DND-41 (cell line): ENCODE data around the gene PMEPA1.

Experiments
- ATAC-seq: fragments of 200-7000 bp; cut with Tn5 transposase; 3 replicates; pipeline ENCODE4 v1.9.1; 2021; ENCODE audit warnings: low read depth; ENCODE audit not compliant: insufficient read depth
- DNase-seq: peaks from one replicate; pipeline ENCODE4 v3.0.0-alpha.2; 2020
- H2AFZ ChIP-seq: 2 replicates; pipeline ENCODE4 v1.6.0; 2012; ENCODE audit warnings: low read depth, low read length
- H3K27ac ChIP-seq: 2 replicates; pipeline ENCODE4 v1.5.1; 2012; ENCODE audit warnings: low read length, inconsistent platforms
- H3K27me3 ChIP-seq: fragments of 200-600 bp; sonication (generic); 2 replicates; pipeline ENCODE4 v1.6.0; 2012; ENCODE audit warnings: low read length, mild to moderate bottlenecking, inconsistent platforms; ENCODE audit not compliant: insufficient read depth, poor library complexity
- H3K36me3 ChIP-seq: 2 replicates; pipeline ENCODE4 v1.5.1; 2012; ENCODE audit warnings: low read length, inconsistent platforms; ENCODE audit not compliant: insufficient read depth
- H3K4me1 ChIP-seq: 2 replicates; pipeline ENCODE4 v1.5.1; 2012; ENCODE audit warnings: mild to moderate bottlenecking, low read length; ENCODE audit not compliant: insufficient read depth
- H3K4me2 ChIP-seq: 2 replicates; pipeline ENCODE4 v1.6.0; 2012; ENCODE audit warnings: mild to moderate bottlenecking, moderate library complexity, low read length, inconsistent platforms; ENCODE audit not compliant: insufficient read depth
- H3K4me3 ChIP-seq, 2 experiments: fragments of 200-600 bp in 1 of 2; shearing (Covaris generic) in 1 of 2; 2 replicates each; pipeline ENCODE4 v1.5.1; 2012 to 2016; ENCODE audit warnings: inconsistent platforms in 2 of 2, low read length in 2 of 2, mild to moderate bottlenecking in 2 of 2, low read depth in 1 of 2, moderate library complexity in 1 of 2
- H3K79me2 ChIP-seq: 2 replicates; pipeline ENCODE4 v1.6.0; 2012; ENCODE audit warnings: low read length, inconsistent platforms; ENCODE audit not compliant: insufficient read depth
- H3K9ac ChIP-seq: 2 replicates; pipeline ENCODE4 v1.6.0; 2012; ENCODE audit warnings: low read depth, mild to moderate bottlenecking, inconsistent platforms, low read length, moderate library complexity
- H3K9me3 ChIP-seq: 2 replicates; pipeline ENCODE4 v1.5.1; 2012; ENCODE audit warnings: low read length, moderate library complexity, mild to moderate bottlenecking, inconsistent platforms; ENCODE audit not compliant: insufficient read depth, severe bottlenecking
- H4K20me1 ChIP-seq: 2 replicates; pipeline ENCODE4 v1.6.0; 2012; ENCODE audit warnings: low read length; ENCODE audit not compliant: insufficient read depth
- EZH2 ChIP-seq: IDR thresholded peaks from 3 replicates; pipeline ENCODE4 v1.6.1; 2012; ENCODE audit warnings: borderline replicate concordance, low read depth, mild to moderate bottlenecking, moderate library complexity, low read length, inconsistent platforms; ENCODE audit not compliant: severe bottlenecking
- TF ChIP-seq, protein P1 (sequence below): IDR thresholded peaks from 2 replicates; pipeline ENCODE4 v1.5.1; 2012; ENCODE audit warnings: borderline replicate concordance, low read length, moderate library complexity, mild to moderate bottlenecking; ENCODE audit not compliant: poor library complexity, severe bottlenecking; ENCODE audit errors: extremely low read depth

Gene PMEPA1

DNA sequence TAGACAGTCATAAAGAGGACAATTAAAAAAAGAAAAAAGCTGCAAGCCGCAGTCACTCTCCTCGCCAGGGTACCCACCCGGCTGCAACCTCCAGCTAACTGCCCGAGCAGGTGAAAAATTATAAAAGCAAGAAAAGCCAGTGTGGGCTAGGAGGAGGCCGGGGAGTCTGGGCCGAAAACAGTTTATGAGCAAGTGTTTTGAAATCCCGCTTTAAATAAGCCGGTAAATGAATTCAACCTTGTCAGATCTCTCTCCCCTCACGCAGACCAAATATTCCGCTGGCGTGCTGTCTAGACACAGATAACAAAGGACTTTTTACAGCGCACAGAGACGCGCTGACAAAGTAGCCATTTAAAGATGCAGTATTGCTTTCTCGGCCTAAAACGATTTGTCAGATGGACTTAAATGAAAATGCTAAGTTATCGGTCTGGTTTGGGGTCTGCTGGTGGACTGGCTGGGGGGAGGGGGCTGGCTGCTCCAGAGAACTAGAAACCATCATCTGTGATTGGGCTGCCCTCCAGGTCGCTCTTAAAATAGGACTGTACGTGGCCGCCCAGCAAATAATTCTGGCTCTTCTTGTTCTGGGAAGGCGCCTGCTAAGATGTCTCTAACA lies 24.6 kb downstream of the PMEPA1 start:
- Histone ChIP-seq H3K4me3 (no peak overlapping the region), H3K27me3 (peaks cover 23% of the 10 kb centered on the region), H3K4me2 (no peak overlapping the region), H3K79me2 (no peaks in the 10 kb centered on the region), H3K4me1 (no peaks in the 10 kb centered on the region), H2AFZ (no peak overlapping the region), H4K20me1 (peaks cover 23% of the 10 kb centered on the region), H3K36me3 (no peaks in the 10 kb centered on the region), H3K9me3 (no peaks in the 10 kb centered on the region), H3K9ac (no peak overlapping the region), H3K27ac (no peak overlapping the region)
- TF ChIP-seq EZH2 = no peak
- TF ChIP-seq, protein P1, sequence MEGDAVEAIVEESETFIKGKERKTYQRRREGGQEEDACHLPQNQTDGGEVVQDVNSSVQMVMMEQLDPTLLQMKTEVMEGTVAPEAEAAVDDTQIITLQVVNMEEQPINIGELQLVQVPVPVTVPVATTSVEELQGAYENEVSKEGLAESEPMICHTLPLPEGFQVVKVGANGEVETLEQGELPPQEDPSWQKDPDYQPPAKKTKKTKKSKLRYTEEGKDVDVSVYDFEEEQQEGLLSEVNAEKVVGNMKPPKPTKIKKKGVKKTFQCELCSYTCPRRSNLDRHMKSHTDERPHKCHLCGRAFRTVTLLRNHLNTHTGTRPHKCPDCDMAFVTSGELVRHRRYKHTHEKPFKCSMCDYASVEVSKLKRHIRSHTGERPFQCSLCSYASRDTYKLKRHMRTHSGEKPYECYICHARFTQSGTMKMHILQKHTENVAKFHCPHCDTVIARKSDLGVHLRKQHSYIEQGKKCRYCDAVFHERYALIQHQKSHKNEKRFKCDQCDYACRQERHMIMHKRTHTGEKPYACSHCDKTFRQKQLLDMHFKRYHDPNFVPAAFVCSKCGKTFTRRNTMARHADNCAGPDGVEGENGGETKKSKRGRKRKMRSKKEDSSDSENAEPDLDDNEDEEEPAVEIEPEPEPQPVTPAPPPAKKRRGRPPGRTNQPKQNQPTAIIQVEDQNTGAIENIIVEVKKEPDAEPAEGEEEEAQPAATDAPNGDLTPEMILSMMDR = no peak
- ATAC-seq (no peak), DNase-seq (no peak)

DNA sequence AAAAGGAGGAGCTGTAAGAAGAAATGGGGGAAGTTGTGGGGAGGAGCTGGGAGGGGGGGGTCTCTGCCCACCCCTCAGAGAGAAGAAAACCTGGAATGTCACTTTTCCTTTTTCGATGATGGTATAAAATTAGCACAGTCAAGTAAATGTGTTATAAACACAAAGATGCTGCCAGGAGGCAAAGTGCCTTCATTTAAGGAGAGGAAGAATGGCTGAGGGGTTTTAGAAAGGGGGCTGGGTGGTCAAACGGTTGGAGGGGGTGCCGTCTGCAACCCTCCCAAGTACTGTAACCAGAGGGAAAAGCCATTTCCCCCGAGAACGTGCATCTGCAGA lies 25.0 kb downstream of the PMEPA1 start:
- Histone ChIP-seq H3K27me3 (peaks cover 26% of the 10 kb centered on the region), H3K9ac (no peak overlapping the region), H3K27ac (no peak overlapping the region), H3K4me3 (no peak overlapping the region), H3K79me2 (no peaks in the 10 kb centered on the region), H4K20me1 (peaks cover 27% of the 10 kb centered on the region), H3K4me2 (no peak overlapping the region), H3K36me3 (no peaks in the 10 kb centered on the region), H3K4me1 (no peaks in the 10 kb centered on the region), H2AFZ (no peak overlapping the region), H3K9me3 (no peaks in the 10 kb centered on the region)
- TF ChIP-seq, protein P1 = no peak
- TF ChIP-seq EZH2 = no peak
- no peak for ATAC-seq
- no peak for DNase-seq

DNA sequence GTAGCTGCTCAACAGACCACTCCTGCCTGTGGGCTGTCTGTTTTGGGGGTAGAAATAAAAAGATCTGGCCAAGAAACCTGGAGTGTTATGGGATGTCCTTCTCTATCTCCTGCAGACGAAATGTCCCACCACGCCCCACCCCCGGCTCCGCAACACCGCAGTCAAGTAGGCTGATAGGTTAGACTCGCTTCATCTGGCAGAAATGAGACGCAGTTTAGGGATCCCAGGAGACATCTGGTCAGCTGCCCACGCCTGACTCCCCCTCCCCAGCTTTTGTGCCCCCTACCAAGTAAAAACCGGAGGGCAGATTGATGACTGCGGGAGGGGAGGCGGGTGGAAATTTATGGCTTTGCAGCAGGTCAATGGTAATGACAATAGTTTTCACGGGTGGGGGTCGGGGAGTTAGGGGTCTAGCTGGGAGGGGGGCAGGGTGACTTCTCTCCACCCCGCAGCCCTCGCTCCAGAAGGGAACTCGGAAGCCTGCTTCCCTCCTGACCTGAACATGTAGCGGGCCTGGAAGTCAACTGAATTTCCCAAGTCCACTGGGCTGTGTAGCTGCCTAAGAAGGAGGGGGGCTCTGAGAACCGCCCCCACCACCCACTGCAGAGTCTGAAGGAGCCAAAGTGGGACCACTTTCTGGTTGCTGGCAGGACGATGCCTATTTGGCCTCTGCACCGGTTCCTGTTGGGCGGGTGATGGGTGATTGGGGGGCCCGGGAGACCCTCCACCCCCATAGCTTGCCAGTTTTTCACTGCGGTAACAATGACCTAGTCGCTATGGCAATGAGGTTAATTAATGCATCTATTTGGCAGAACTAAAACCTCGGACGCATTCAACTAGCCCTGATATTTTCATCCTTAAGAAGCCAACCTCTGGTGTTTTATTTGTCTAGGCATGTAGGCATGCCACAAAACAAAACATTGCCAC lies 25.7 kb downstream of the PMEPA1 start:
- no peak for ATAC-seq
- no peak overlapping the region for H3K4me2 ChIP-seq
- no peak overlapping the region for H2AFZ ChIP-seq
- H3K36me3 ChIP-seq = no peaks in the 10 kb centered on the region
- no peak for TF ChIP-seq EZH2
- TF ChIP-seq, protein P1 = no peak
- no peak overlapping the region for H3K9ac ChIP-seq
- H3K9me3 ChIP-seq = no peaks in the 10 kb centered on the region
- no peak overlapping the region for H3K4me3 ChIP-seq
- no peaks in the 10 kb centered on the region for H3K4me1 ChIP-seq
- no peak overlapping the region for H3K27ac ChIP-seq
- H3K27me3 ChIP-seq = peaks cover 33% of the 10 kb centered on the region
- no peak for DNase-seq
- no peaks in the 10 kb centered on the region for H3K79me2 ChIP-seq
- peaks cover 28% of the 10 kb centered on the region for H4K20me1 ChIP-seq
